ENCODE results near the gene KCTD5. TPM values are rescaled to one million over a fixed set of nuclear protein-coding genes. Genes with fewer than 3 reads are reported as not detected.
"Not testable (repeated sequence)": the region's sequence is repeated elsewhere in the genome, so short reads cannot be mapped to it uniquely, and the experiment has no call there.

The KCTD5 gene
- total RNA-seq, 1 donor, result 25.0 TPM

DNA sequence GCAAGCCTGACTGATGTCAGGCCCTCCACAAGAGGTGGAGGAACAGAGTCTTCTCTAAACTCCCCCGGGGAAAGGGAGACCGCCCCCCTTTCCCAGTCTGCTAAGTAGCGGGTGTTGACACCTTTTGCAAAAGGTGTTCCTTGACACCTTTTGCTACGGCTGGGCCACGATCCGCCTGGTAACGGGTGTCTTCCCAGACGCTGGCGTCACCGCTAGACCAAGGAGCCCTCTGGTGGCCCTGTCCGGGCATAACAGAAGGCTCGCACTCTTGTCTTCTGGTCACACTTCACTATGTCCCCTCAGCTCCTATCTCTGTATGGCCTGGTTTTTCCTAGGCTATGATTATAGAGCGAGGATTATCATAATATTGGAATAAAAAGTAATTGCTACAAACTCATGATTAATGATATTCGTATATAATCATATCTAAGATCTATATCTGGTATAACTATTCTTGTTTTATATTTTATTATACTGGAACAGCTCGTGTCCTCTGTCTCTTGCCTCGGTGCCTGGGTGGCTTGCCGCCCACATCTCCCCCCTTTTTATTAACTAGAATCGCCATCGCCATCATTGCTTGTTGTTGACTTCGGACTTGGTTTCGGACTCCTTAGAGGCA, 21.5 kb upstream of the KCTD5 start:
- TF ChIP-seq, protein P1, sequence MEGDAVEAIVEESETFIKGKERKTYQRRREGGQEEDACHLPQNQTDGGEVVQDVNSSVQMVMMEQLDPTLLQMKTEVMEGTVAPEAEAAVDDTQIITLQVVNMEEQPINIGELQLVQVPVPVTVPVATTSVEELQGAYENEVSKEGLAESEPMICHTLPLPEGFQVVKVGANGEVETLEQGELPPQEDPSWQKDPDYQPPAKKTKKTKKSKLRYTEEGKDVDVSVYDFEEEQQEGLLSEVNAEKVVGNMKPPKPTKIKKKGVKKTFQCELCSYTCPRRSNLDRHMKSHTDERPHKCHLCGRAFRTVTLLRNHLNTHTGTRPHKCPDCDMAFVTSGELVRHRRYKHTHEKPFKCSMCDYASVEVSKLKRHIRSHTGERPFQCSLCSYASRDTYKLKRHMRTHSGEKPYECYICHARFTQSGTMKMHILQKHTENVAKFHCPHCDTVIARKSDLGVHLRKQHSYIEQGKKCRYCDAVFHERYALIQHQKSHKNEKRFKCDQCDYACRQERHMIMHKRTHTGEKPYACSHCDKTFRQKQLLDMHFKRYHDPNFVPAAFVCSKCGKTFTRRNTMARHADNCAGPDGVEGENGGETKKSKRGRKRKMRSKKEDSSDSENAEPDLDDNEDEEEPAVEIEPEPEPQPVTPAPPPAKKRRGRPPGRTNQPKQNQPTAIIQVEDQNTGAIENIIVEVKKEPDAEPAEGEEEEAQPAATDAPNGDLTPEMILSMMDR (IDR thresholded peaks at IDR 0.05; ENCODE audit: insufficient read depth, low read depth, low read length), result peak; percentile 46
- H3K4me3 ChIP-seq (ENCODE audit: low read depth, low read length); DNase-seq (ENCODE audit: low read depth): not testable (repeated sequence)

DNA sequence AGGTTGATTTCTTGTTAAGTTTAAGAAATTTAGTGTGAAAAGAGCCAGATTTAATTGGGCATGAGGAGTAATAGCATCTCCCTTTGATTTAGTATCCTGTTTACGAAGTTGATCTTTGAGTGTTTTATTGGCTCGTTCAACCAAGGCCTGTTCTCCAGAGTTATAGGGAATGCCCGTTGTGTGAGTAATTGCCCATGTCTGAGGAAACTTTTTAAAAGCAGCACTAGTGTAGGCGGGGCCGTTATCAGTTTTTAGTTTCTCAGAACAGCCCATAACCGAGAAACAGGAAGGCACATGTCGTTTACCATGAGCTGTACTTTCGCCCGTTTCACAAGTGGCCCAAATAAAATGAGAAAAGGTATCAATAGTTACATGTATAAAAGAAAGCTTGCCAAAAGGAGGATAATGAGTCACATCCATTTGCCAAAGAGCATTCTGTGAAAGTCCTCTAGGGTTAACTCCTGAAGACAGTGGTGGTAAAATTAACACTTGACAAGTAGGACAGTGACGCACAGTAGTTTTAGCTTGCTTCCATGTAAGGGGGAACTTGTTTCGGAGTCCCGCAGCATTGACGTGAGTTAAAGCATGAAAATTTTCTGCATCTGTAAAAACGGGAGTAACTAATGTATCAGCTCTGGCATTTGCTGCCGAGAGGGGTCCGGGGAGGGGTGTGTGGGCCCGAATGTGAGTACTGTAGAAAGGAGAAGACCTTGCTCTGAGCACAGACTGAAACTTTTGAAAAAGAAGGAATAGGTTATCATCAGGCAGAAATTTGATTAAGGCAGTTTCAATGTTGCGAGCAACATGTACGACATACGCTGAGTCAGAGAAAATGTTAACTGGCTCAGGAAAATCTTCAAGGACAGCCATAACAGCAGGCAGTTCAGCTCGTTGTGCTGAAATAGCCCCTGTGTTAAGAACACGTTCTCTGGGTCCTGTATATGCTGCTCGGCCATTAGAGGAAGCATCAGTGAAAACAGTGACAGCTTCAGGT, 18.5 kb upstream of the KCTD5 start:
- H3K4me3 ChIP-seq (ENCODE audit: low read depth, low read length), result no peak overlapping the region
- TF ChIP-seq, protein P1 (IDR thresholded peaks at IDR 0.05; ENCODE audit: insufficient read depth, low read depth, low read length), result no peak
- peak; percentile 97 for DNase-seq (ENCODE audit: low read depth)

DNA sequence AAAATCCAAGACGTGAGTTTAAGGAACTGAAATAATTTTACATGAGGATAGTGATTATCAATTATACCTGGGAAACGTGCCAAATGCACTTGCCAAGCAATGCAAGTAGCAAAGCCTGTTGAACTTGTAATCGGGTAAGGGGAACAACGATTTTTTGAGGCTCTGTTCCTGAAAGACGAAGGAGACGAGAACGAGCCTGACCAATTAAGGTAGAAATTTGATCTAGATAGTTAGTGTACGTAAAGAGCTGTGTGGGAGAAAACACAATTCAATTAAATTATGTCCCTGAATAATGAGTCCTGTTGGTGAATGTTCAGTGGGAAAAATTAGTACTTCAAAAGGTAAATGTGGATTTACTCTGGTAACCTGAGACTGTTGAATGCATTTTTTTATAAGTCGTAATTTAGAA, 17.7 kb upstream of the KCTD5 start:
- no peak overlapping the region for H3K4me3 ChIP-seq (ENCODE audit: low read depth, low read length)
- DNase-seq (ENCODE audit: low read depth), result no peak
- TF ChIP-seq, protein P1 (IDR thresholded peaks at IDR 0.05; ENCODE audit: insufficient read depth, low read depth, low read length), result no peak

DNA sequence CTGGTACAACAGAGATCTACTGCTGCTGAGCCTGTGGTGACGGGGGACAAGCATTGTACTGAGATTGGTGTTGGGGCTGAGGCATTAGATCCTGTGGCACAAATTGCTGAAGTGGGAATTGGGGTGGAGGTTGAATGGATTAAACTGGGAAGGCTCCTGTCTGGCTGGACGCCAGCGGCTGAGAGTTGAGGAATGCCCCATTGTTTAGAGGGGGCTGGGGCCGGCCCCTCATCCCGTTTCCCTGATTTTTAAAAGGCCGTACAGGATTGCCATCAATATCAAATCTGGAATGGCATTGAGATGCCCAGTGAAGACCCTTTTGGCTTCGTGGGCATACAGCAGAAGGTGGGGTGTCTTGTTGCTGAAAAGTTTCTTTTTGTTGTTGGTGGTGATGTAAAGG, 15.7 kb upstream of the KCTD5 start:
- not testable (repeated sequence) for DNase-seq (ENCODE audit: low read depth); H3K4me3 ChIP-seq (ENCODE audit: low read depth, low read length)

DNA sequence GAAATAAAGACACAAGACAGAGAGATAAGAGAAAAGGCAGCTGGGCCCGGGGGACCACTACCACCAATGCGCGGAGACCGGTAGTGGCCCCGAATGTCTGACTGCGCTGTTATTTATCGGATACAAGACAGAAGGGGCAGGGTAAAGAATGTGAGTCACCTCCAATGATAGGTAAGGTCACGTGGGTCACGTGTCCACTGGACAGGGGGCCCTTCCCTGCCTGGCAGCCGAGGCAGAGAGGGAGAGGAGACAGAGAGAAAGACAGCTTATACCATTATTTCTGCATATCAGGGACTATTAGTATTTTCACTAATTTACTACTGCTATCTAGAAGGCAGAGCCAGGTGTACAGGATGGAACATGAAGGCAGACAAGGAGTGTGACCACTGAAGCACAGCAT, 12.7 kb upstream of the KCTD5 start:
- not testable (repeated sequence) for DNase-seq (ENCODE audit: low read depth); H3K4me3 ChIP-seq (ENCODE audit: low read depth, low read length)

DNA sequence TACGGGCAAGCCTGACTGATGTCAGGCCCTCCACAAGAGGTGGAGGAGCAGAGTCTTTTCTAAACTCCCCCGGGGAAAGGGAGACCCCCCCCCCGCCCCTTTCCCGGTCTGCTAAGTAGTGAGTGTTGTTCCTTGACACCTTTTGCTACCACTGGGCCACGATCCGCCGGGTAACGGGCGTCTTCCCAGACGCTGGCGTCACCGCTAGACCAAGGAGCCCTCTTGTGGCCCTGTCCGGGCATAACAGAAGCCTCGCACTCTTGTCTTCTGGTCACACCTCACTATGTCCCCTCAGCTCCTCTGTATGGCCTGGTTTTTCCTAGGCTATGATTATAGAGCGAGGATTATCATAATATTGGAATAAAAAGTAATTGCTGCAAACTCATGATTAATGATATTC, 12.3 kb upstream of the KCTD5 start:
- TF ChIP-seq, protein P1 (IDR thresholded peaks at IDR 0.05; ENCODE audit: insufficient read depth, low read depth, low read length), result peak; percentile 68
- DNase-seq (ENCODE audit: low read depth), result peak; percentile 57
- H3K4me3 ChIP-seq (ENCODE audit: low read depth, low read length), result not testable (repeated sequence)

DNA sequence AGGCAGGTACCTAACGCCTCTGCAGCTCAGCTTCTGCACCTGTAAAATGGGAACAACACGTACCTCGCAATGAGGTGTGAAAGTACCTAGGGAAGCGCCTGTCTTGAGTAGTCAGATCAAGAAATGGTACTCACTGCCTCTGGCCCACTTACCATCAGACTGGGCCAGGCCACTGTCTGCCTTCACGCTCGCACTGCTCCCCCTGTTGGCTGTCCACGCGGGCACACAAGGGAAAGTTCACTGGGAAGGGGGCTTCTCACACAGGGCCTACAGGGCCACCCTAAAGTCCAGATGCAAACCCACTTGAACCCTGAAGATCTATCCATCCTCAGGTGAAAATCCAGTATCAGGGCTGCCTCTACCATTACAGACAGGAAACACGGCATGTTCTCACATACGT, 11.1 kb upstream of the KCTD5 start:
- H3K4me3 ChIP-seq (ENCODE audit: low read depth, low read length); DNase-seq (ENCODE audit: low read depth): not testable (repeated sequence)
- TF ChIP-seq, protein P1 (IDR thresholded peaks at IDR 0.05; ENCODE audit: insufficient read depth, low read depth, low read length), result peak; percentile 47
